Bone marrow (tissue), 2 donors: ENCODE measurements around the gene CCR8.
"Not testable (repeated sequence)": the region's sequence is repeated elsewhere in the genome, so short reads cannot be mapped to it uniquely, and the experiment has no call there.

ENCODE experiments used
- DNase-seq, 2 donors: peaks; one replicate each; lab custom pipeline; 2025; lab: John Stamatoyannopoulos, UW

CCR8 gene

GRCh38 chr3:39349080-39349479 is 19.6 kb downstream of the CCR8 start:
- no peak for DNase-seq

GRCh38 chr3:39350714-39351113 is 21.2 kb downstream of the CCR8 start:
- peak in 1 of 2 donors; percentile 47 for DNase-seq

GRCh38 chr3:39351134-39351533 is 21.6 kb downstream of the CCR8 start:
- DNase-seq = not testable (repeated sequence)

- not testable (repeated sequence) for DNase-seq
Observed at GRCh38 chr3:39353168-39353927, 23.8 kb downstream of the CCR8 start.

- DNase-seq = no peak
Observed at GRCh38 chr3:39358333-39358732, 28.8 kb downstream of the CCR8 start.

GRCh38 chr3:39361252-39361927 is 31.9 kb downstream of the CCR8 start:
- DNase-seq = peak in 1 of 2 donors; percentile 36

- no peak for DNase-seq
Observed at GRCh38 chr3:39362192-39362591, 32.7 kb downstream of the CCR8 start.

GRCh38 chr3:39362812-39363211 is 33.3 kb downstream of the CCR8 start:
- no peak for DNase-seq

GRCh38 chr3:39370450-39370849 is 40.9 kb downstream of the CCR8 start:
- DNase-seq = not testable (repeated sequence)

- no peak for DNase-seq
Observed at GRCh38 chr3:39372833-39373232, 43.3 kb downstream of the CCR8 start.

GRCh38 chr3:39376959-39377634 is 47.6 kb downstream of the CCR8 start:
- no peak for DNase-seq

- no peak for DNase-seq
Observed at GRCh38 chr3:39378088-39378487, 48.6 kb downstream of the CCR8 start.

- DNase-seq = no peak
Observed at GRCh38 chr3:39378957-39379777, 49.7 kb downstream of the CCR8 start.

GRCh38 chr3:39379778-39380155 is 50.3 kb downstream of the CCR8 start:
- DNase-seq = no peak

GRCh38 chr3:39381432-39381831 is 51.9 kb downstream of the CCR8 start:
- DNase-seq = no peak
